CD4-positive, alpha-beta T cell (primary cell): ENCODE results near the gene CDC42BPA. TPM values are rescaled to one million over a fixed set of nuclear protein-coding genes. Genes with fewer than 3 reads are reported as not detected.

Source experiments
- ATAC-seq: fragments of 200-7000 bp; cut with Tn5 transposase; one replicate; pipeline ENCODE4 v1.10.0; 2022; ENCODE audit warnings: mild to moderate bottlenecking; ENCODE audit not compliant: poor library complexity
- CTCF ChIA-PET: fragments of 350-600 bp; sonication (Branson Sonifier 250); formaldehyde crosslinking; loops from one replicate; lab custom pipeline; 2021; ENCODE audit warnings: antibody characterized with exemption, inconsistent platforms; lab: Charles Lee
- POLR2A ChIA-PET: fragments of 350-600 bp; sonication (Branson Sonifier 250); formaldehyde crosslinking; loops from one replicate; lab custom pipeline; 2021; ENCODE audit warnings: antibody characterized with exemption, inconsistent platforms; lab: Charles Lee
- DNase-seq, 14 experiments: peaks; one replicate each; pipeline ENCODE4 v3.0.0-alpha.2; 2013 to 2020; ENCODE audit warnings: mixed read lengths in 2 of 14
- H3K27ac ChIP-seq, 2 donors: one replicate each; pipeline versions ENCODE4 v1.5.1 to v1.7.0; 2013; ENCODE audit warnings: low read length in 2 of 2, low read depth in 1 of 2, mild to moderate bottlenecking in 1 of 2
- H3K27me3 ChIP-seq, 2 experiments: 1 replicate in 1 of 2; 2 replicates in 1 of 2; pipeline versions ENCODE4 v1.6.1 to v1.7.0; 2013; ENCODE audit warnings: low read length in 2 of 2, control low read depth in 1 of 2, mild to moderate bottlenecking in 1 of 2, moderate library complexity in 1 of 2; ENCODE audit not compliant: insufficient read depth in 2 of 2, control insufficient read depth in 1 of 2
- H3K36me3 ChIP-seq: one replicate; pipeline ENCODE4 v1.6.1; 2013; ENCODE audit warnings: low read length, control low read depth; ENCODE audit not compliant: insufficient read depth
- H3K4me1 ChIP-seq: one replicate; pipeline ENCODE4 v1.6.1; 2013; ENCODE audit warnings: low read length, control low read depth; ENCODE audit not compliant: insufficient read depth
- H3K4me3 ChIP-seq: one replicate; pipeline ENCODE4 v1.5.1; 2013; ENCODE audit warnings: mild to moderate bottlenecking, low read length, moderate library complexity
- H3K9me3 ChIP-seq, 2 experiments: 1 replicate in 1 of 2; 2 replicates in 1 of 2; pipeline versions ENCODE4 v1.6.1 to v1.7.0; 2013; ENCODE audit warnings: low read length in 2 of 2, mild to moderate bottlenecking in 2 of 2, control low read depth in 1 of 2, moderate library complexity in 1 of 2; ENCODE audit not compliant: control insufficient read depth in 1 of 2, insufficient read depth in 1 of 2
- H3K27ac Mint-ChIP-seq: one replicate; pipeline ENCODE4 v1.8.0; 2020; ENCODE audit warnings: mixed read lengths
- H3K27me3 Mint-ChIP-seq: one replicate; pipeline ENCODE4 v1.8.0; 2021; ENCODE audit warnings: mixed read lengths
- H3K36me3 Mint-ChIP-seq: one replicate; pipeline ENCODE4 v1.8.0; 2021; ENCODE audit warnings: low read depth, mixed read lengths
- H3K4me1 Mint-ChIP-seq: one replicate; pipeline ENCODE4 v1.8.0; 2021; ENCODE audit warnings: low read depth, mixed read lengths
- H3K4me3 Mint-ChIP-seq: one replicate; pipeline ENCODE4 v1.8.0; 2020; ENCODE audit warnings: mild to moderate bottlenecking, mixed read lengths
- H3K9me3 Mint-ChIP-seq: one replicate; pipeline ENCODE4 v1.8.0; 2020; ENCODE audit warnings: mixed read lengths
- intact Hi-C, 2 experiments: fragments of 100-400 bp; cut with DNase I in 1 of 2; cut with micrococcal nuclease in 1 of 2; formaldehyde crosslinking; loops; one replicate each; pipeline versions ENCODE4 v1.15.1 to v1.9.0; 2023 to 2025; cut with DNase I, micrococcal nuclease
- total RNA-seq, 174 experiments: library from RNA in 2 of 174; stranded (reverse) in 2 of 174; gene quantifications; one replicate each; pipeline ENCODE4 v1.2.3 and lab custom pipeline; 2021 to 2026
- TF ChIP-seq, protein P1 (sequence below): fragments of 200-600 bp; IDR thresholded peaks from one replicate; pipeline ENCODE4 v1.8.0; 2022; ENCODE audit warnings: antibody characterized with exemption, mild to moderate bottlenecking

The CDC42BPA gene
- total RNA-seq, 2 experiments from 2014 or later = 2.2 to 3.0 TPM

DNA sequence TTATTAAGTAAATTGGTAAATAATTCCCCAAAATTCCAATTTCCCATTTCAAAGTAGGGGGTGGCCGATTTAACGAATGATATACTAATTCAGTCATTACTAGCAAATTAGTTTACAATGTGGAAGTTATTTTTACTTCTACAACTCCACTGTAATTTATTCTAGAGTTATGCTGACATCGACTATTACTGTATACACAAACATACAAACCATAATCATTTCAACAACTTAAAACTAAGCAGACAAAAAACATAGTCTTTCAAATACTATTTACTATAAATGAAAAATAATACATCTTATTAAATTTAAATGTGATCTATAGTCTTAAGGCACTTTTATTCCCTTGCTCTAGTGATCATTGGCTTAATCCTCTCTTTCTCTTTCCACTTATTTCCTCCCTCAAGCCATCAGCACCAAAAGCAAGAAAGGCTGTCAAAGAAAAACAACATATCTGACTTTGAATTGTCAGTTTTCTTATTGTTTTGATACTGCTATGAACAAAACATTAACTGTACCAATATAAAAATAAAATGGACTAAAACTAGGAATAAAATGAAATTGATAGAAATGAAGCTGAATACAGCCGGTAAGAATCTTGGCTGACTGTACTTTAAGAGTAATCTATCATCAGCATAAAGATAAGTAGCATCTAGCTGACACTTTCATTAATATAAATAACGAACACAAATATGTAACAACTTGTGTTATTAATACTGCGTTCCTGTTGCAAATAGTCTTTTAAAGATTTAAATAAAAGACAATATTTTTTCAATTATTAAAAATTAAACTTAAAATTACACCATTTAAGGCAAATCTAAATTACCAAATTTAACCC is 4.1 kb downstream of the CDC42BPA start:
- H3K27me3 Mint-ChIP-seq = peaks cover 55% of the 10 kb centered on the region
- intact Hi-C loops = no loop called here
- H3K27me3 ChIP-seq = peaks cover 13 to 41% of the 10 kb centered on the region in 2 experiments

DNA sequence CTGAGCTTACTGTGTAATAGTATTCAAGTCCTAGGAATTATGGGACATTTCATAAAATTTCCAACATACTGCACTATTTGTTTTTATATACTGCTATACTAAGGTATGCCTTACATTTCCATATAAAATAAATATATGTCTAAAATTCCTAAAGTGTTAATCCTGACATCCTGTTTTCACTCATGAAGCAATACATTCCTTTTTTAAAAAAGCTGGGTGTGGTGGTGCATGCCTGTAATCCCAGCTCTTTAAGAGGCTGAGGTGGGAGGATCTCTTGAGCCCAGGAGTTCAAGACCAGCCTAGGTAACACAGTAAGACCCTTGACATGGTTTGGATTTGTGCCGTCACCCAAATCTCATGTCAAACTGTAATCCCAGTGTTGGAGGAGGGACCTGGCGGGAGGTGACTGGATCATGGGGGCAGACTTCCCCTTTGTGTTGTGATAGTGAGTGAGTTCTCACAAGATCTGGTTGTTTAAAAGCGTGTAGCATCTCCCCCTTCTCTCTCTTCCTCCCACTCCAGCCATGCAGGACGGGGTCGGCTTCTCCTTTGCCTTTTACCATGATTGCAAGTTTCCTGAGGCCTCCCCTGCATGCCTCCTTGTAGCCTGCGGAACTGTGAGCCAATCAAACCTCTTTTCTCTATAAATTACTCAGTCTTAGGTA is 5.8 kb downstream of the CDC42BPA start:
- DNase-seq (no peak), ATAC-seq (no peak)
- TF ChIP-seq, protein P1, sequence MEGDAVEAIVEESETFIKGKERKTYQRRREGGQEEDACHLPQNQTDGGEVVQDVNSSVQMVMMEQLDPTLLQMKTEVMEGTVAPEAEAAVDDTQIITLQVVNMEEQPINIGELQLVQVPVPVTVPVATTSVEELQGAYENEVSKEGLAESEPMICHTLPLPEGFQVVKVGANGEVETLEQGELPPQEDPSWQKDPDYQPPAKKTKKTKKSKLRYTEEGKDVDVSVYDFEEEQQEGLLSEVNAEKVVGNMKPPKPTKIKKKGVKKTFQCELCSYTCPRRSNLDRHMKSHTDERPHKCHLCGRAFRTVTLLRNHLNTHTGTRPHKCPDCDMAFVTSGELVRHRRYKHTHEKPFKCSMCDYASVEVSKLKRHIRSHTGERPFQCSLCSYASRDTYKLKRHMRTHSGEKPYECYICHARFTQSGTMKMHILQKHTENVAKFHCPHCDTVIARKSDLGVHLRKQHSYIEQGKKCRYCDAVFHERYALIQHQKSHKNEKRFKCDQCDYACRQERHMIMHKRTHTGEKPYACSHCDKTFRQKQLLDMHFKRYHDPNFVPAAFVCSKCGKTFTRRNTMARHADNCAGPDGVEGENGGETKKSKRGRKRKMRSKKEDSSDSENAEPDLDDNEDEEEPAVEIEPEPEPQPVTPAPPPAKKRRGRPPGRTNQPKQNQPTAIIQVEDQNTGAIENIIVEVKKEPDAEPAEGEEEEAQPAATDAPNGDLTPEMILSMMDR = no peak
- H3K36me3 Mint-ChIP-seq = no peaks in the 10 kb centered on the region
- peaks cover 49% of the 10 kb centered on the region for H3K27me3 Mint-ChIP-seq
- peaks cover 13 to 30% of the 10 kb centered on the region in 2 experiments for H3K27me3 ChIP-seq
- intact Hi-C loops = no loop called here
- no peak overlapping the region for H3K27ac ChIP-seq
- no peak overlapping the region for H3K4me3 Mint-ChIP-seq
- ChIA-PET CTCF (no interaction called here), POLR2A (interaction anchor here (0.7 kb wide), 1 partner anchor 214 kb away, joined by 3 read pairs; no protein-coding TSS in a partner anchor)
- no peaks in the 10 kb centered on the region for H3K9me3 Mint-ChIP-seq
- no peaks in the 10 kb centered on the region for H3K9me3 ChIP-seq
- H3K4me3 ChIP-seq = no peak overlapping the region
- H3K27ac Mint-ChIP-seq = no peak overlapping the region
- peaks cover 6% of the 10 kb centered on the region for H3K4me1 Mint-ChIP-seq
- H3K4me1 ChIP-seq = peaks cover 1% of the 10 kb centered on the region
- H3K36me3 ChIP-seq = no peaks in the 10 kb centered on the region

More for the DNA sequence above, 4.1 kb downstream of the CDC42BPA start:
- no peaks in the 10 kb centered on the region for H3K36me3 ChIP-seq
- DNase-seq (no peak), ATAC-seq (no peak)
- POLR2A ChIA-PET = no interaction called here
- no peaks in the 10 kb centered on the region for H3K9me3 ChIP-seq
- Mint-ChIP-seq H3K9me3 (no peaks in the 10 kb centered on the region), H3K4me3 (no peak overlapping the region), H3K36me3 (no peaks in the 10 kb centered on the region), H3K27ac (no peak overlapping the region), H3K4me1 (peaks cover 8% of the 10 kb centered on the region)
- TF ChIP-seq, protein P1 = no peak
- H3K4me1 ChIP-seq = peaks cover 10% of the 10 kb centered on the region
- H3K4me3 ChIP-seq = no peak overlapping the region
- CTCF ChIA-PET = interaction anchor here (0.7 kb wide), 1 partner anchor 9 kb away, joined by 3 read pairs; no protein-coding TSS in a partner anchor
- no peak overlapping the region for H3K27ac ChIP-seq

DNA sequence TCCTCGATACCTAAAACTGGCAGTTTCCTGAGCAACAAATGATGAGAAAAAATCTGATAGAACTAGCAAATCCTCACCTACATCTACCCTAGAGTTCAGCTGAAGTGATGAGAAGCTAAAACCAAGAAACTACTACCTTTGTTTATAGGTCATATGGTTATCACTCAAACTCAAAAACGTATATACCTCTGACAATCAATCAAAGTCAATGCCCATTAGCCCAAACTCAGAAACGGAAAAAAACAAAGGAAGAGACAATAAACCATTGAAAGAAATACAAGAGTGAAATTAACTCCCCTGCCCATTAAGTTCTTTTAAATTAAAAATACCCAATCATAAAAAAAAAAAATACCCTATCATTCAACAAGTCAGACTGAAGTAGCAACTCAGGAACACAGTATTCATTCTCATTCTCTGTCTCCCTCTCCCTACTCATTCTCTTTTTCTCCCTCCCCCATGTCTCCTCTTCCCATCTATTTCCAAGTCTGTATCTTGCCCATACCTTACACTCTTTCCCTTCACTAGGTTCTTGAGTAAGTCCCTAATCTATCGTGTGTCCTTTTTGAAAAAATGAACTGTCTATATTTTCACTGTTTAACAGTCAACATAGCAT is 6.8 kb downstream of the CDC42BPA start:
- intact Hi-C loops = no loop called here
- H3K4me1 Mint-ChIP-seq = peaks cover 4% of the 10 kb centered on the region
- TF ChIP-seq, protein P1 = no peak
- no peak for DNase-seq
- no peaks in the 10 kb centered on the region for H3K36me3 ChIP-seq
- ATAC-seq = no peak
- peaks cover 39% of the 10 kb centered on the region for H3K27me3 Mint-ChIP-seq
- POLR2A ChIA-PET = interaction anchor here (0.7 kb wide), 1 partner anchor 213 kb away, joined by 3 read pairs; no protein-coding TSS in a partner anchor
- H3K4me3 Mint-ChIP-seq = no peak overlapping the region
- H3K4me3 ChIP-seq = no peak overlapping the region
- no peaks in the 10 kb centered on the region for H3K9me3 Mint-ChIP-seq
- no peak overlapping the region for H3K27ac Mint-ChIP-seq
- H3K36me3 Mint-ChIP-seq = no peaks in the 10 kb centered on the region
- H3K9me3 ChIP-seq = no peaks in the 10 kb centered on the region
- H3K4me1 ChIP-seq = no peaks in the 10 kb centered on the region
- CTCF ChIA-PET = no interaction called here
- H3K27ac ChIP-seq = no peak overlapping the region
- H3K27me3 ChIP-seq = peaks cover 11 to 21% of the 10 kb centered on the region in 2 experiments
